Nephron progenitor cell (in vitro differentiated cells): ENCODE results near the gene LAMB4.

Experiments used
- DNase-seq: peaks from one replicate; pipeline ENCODE4 v3.0.0; 2021
- H3K27ac Mint-ChIP-seq: 2 replicates; pipeline ENCODE4 v1.8.0; 2021; ENCODE audit warnings: mild to moderate bottlenecking, moderate library complexity, mixed read lengths
- H3K27me3 Mint-ChIP-seq: 2 replicates; pipeline ENCODE4 v1.8.0; 2021; ENCODE audit warnings: mild to moderate bottlenecking, low read depth, mixed read lengths; ENCODE audit not compliant: poor library complexity
- H3K36me3 Mint-ChIP-seq: 2 replicates; pipeline ENCODE4 v1.8.0; 2021; ENCODE audit warnings: low read depth, mixed read lengths
- H3K4me1 Mint-ChIP-seq: 2 replicates; pipeline ENCODE4 v1.8.0; 2021; ENCODE audit warnings: mixed read lengths
- H3K4me3 Mint-ChIP-seq: 2 replicates; pipeline ENCODE4 v1.8.0; 2021; ENCODE audit warnings: mild to moderate bottlenecking, moderate library complexity, mixed read lengths
- H3K9me3 Mint-ChIP-seq: 2 replicates; pipeline ENCODE4 v1.8.0; 2021; ENCODE audit warnings: mild to moderate bottlenecking, moderate library complexity, mixed read lengths
- CTCF ChIP-seq: fragments of 200-600 bp; sonication (generic); IDR thresholded peaks from 2 replicates; pipeline ENCODE4 v1.5.0; 2021; ENCODE audit warnings: antibody characterized with exemption

The LAMB4 gene

GRCh38 chr7:108135446-108136190, 5.5 kb upstream of the LAMB4 start:
- no peaks in the 10 kb centered on the region for H3K4me1 Mint-ChIP-seq
- no peak for DNase-seq
- no peaks in the 10 kb centered on the region for H3K36me3 Mint-ChIP-seq
- no peak overlapping the region for H3K27ac Mint-ChIP-seq
- no peak for TF ChIP-seq CTCF
- H3K4me3 Mint-ChIP-seq, result no peak overlapping the region
- peaks cover 6% of the 10 kb centered on the region for H3K27me3 Mint-ChIP-seq
- no peaks in the 10 kb centered on the region for H3K9me3 Mint-ChIP-seq

- H3K9me3 Mint-ChIP-seq, result no peaks in the 10 kb centered on the region
- no peak for DNase-seq
- H3K4me1 Mint-ChIP-seq, result no peaks in the 10 kb centered on the region
- no peak overlapping the region for H3K4me3 Mint-ChIP-seq
- no peaks in the 10 kb centered on the region for H3K36me3 Mint-ChIP-seq
- peaks cover 10% of the 10 kb centered on the region for H3K27me3 Mint-ChIP-seq
- TF ChIP-seq CTCF, result no peak
- H3K27ac Mint-ChIP-seq, result no peak overlapping the region
Observed at GRCh38 chr7:108134486-108134885, 4.3 kb upstream of the LAMB4 start.

- no peaks in the 10 kb centered on the region for H3K36me3 Mint-ChIP-seq
- H3K27ac Mint-ChIP-seq, result no peak overlapping the region
- DNase-seq, result no peak
- no peaks in the 10 kb centered on the region for H3K4me1 Mint-ChIP-seq
- H3K27me3 Mint-ChIP-seq, result peaks cover 10% of the 10 kb centered on the region
- H3K4me3 Mint-ChIP-seq, result no peak overlapping the region
- no peak for TF ChIP-seq CTCF
- no peaks in the 10 kb centered on the region for H3K9me3 Mint-ChIP-seq
Observed at GRCh38 chr7:108132551-108133265, 2.5 kb upstream of the LAMB4 start.

GRCh38 chr7:108129018-108129965, 869 bp downstream of the LAMB4 start:
- Mint-ChIP-seq H3K4me3 (no peak overlapping the region), H3K27me3 (peaks cover 10% of the 10 kb centered on the region), H3K9me3 (no peaks in the 10 kb centered on the region), H3K4me1 (no peaks in the 10 kb centered on the region), H3K36me3 (no peaks in the 10 kb centered on the region), H3K27ac (no peak overlapping the region)
- DNase-seq, result no peak
- no peak for TF ChIP-seq CTCF

- Mint-ChIP-seq H3K27ac (no peak overlapping the region), H3K4me1 (no peaks in the 10 kb centered on the region), H3K27me3 (peaks cover 10% of the 10 kb centered on the region), H3K4me3 (no peak overlapping the region), H3K36me3 (no peaks in the 10 kb centered on the region), H3K9me3 (no peaks in the 10 kb centered on the region)
- no peak for DNase-seq
- TF ChIP-seq CTCF, result no peak
Observed at GRCh38 chr7:108128514-108128913, 1.6 kb downstream of the LAMB4 start.
